Neutrophil (primary cell): Measurements from ENCODE around the gene TMEM242.

Source experiments
- H3K27ac ChIP-seq: fragments of 200-600 bp; sonication (generic); 2 replicates; pipeline ENCODE4 v1.5.1; 2016; ENCODE audit warnings: mild to moderate bottlenecking, moderate library complexity
- H3K27me3 ChIP-seq: fragments of 200-600 bp; sonication (generic); 2 replicates; pipeline ENCODE4 v1.6.0; 2016; ENCODE audit warnings: mild to moderate bottlenecking
- H3K36me3 ChIP-seq: fragments of 200-600 bp; sonication (generic); 2 replicates; pipeline ENCODE4 v1.5.1; 2017
- H3K4me1 ChIP-seq, 2 experiments: fragments of 200-600 bp in 1 of 2; sonication (generic) in 1 of 2; 1 replicate in 1 of 2; 2 replicates in 1 of 2; pipeline versions ENCODE4 v1.5.1 to v1.6.1; 2013 to 2016; ENCODE audit warnings: low read depth in 1 of 2, low read length in 1 of 2, mild to moderate bottlenecking in 1 of 2, moderate library complexity in 1 of 2; ENCODE audit not compliant: control insufficient read depth in 1 of 2, insufficient read depth in 1 of 2
- H3K4me3 ChIP-seq, 2 experiments: fragments of 200-600 bp in 1 of 2; sonication (generic) in 1 of 2; 1 replicate in 1 of 2; 2 replicates in 1 of 2; pipeline ENCODE4 v1.5.1; 2013 to 2016; ENCODE audit warnings: low read depth in 1 of 2, low read length in 1 of 2, mild to moderate bottlenecking in 1 of 2, moderate library complexity in 1 of 2
- H3K9me3 ChIP-seq: fragments of 200-600 bp; sonication (generic); 2 replicates; pipeline ENCODE4 v1.5.1; 2016
- CTCF ChIP-seq: fragments of 200-600 bp; sonication (generic); IDR thresholded peaks from 2 replicates; pipeline ENCODE4 v1.5.1; 2016; ENCODE audit warnings: antibody characterized with exemption

Gene TMEM242

GRCh38 chr6:157242791-157243190 is 80.5 kb downstream of the TMEM242 start:
- peaks cover 63% of the 10 kb centered on the region for H3K27me3 ChIP-seq

DNA sequence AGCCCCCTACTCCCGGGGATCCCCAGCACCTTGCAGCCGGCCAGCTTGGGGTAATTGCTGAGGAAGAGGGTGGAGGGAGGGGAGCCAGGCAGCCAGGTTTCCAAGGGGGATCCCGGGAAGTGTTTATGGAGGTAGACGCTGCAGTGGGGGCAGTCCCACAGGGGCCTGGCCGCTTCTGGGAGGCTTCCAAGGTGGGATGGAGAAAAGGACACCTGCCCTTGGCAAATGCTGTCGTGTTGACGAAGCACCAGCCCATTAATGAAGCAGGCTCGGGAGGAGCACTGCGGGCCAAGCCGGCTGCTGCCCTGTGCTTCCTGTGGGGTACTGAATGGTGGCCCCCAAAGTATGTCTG is 82.4 kb downstream of the TMEM242 start:
- Histone ChIP-seq H3K9me3 (no peaks in the 10 kb centered on the region), H3K4me3 (no peak overlapping the region), H3K27ac (no peak overlapping the region), H3K27me3 (peaks cover 81% of the 10 kb centered on the region), H3K4me1 (peaks cover 0 to 9% of the 10 kb centered on the region in 2 experiments), H3K36me3 (no peaks in the 10 kb centered on the region)
- TF ChIP-seq CTCF: no peak

More at GRCh38 chr6:157242791-157243190, 80.5 kb downstream of the TMEM242 start:
- H3K27ac ChIP-seq: no peak overlapping the region
- H3K4me3 ChIP-seq: no peak overlapping the region
- TF ChIP-seq CTCF: no peak
- no peaks in the 10 kb centered on the region for H3K4me1 ChIP-seq
- H3K9me3 ChIP-seq: no peaks in the 10 kb centered on the region
- no peaks in the 10 kb centered on the region for H3K36me3 ChIP-seq

DNA sequence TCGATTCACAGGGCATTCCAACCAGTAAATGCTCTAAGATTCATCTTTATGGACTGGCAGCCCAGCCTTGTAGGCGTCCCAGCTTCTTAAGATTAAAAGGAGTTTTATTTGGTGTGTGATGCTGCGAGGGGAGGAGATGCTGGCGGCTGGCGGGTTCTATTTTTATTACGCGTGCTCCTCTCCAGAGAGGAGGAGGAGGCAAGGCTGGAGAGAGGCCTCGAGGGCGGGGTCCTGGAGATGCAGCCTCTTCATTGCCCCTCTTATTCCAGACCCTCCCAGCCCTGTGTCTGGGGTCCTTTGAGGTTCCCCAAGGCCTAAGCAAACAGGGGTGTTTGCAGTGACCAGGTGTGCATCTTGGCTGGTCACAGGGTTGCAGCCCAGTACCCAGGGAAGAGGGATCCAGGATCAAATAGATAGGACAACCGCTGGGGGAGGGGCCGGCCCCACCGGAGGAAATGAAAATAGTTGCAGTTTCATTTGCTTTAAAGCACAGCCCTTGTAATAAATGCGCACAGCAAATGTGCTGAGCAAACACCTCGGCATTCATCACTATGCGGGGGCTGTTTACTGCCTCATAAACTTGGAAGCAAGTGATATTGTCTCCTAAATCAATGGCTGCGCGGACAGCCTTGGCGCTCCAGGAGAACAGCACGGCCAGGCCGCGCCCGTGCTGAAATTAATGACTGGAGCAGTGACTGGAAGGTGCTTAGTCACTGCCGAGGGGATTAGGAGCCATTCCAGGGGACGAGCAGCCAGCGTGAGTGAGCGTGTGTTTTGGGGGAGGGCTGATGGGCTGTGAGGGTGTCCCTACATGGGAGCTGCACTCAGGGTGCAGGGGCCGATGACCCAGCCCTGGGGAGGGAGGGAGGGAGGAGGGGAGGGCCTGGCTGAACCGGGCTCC is 83.0 kb downstream of the TMEM242 start:
- Histone ChIP-seq H3K4me1 (peaks cover 5 to 15% of the 10 kb centered on the region in 2 experiments), H3K4me3 (no peak overlapping the region), H3K27ac (no peak overlapping the region), H3K36me3 (no peaks in the 10 kb centered on the region), H3K9me3 (no peaks in the 10 kb centered on the region), H3K27me3 (peaks cover 87% of the 10 kb centered on the region)
- no peak for TF ChIP-seq CTCF

- Histone ChIP-seq H3K9me3 (no peaks in the 10 kb centered on the region), H3K4me1 (peaks cover 5 to 16% of the 10 kb centered on the region in 2 experiments), H3K27ac (no peak overlapping the region), H3K36me3 (no peaks in the 10 kb centered on the region), H3K27me3 (peaks cover 94% of the 10 kb centered on the region), H3K4me3 (no peak overlapping the region)
- TF ChIP-seq CTCF: no peak
These were observed 83.7 kb downstream of the TMEM242 start for GRCh38 chr6:157239671-157240058.
